D721Med (cell line): ENCODE measurements around the gene RUNX2.

ENCODE experiments used
- DNase-seq: peaks from one replicate; pipeline ENCODE4 v3.0.0; 2011; ENCODE audit warnings: low spot score; ENCODE audit not compliant: insufficient read length
- FAIRE-seq: peaks from 2 replicates; lab custom pipeline; 2011; peaks lifted over from hg19 to GRCh38; lab: Jason Lieb, UNC
- CTCF ChIP-seq: IDR thresholded peaks from 2 replicates; pipeline ENCODE4 v1.5.1; 2012; ENCODE audit warnings: mild to moderate bottlenecking, control low read depth; ENCODE audit not compliant: insufficient read depth; ENCODE audit errors: missing control alignments

RUNX2 gene

GRCh38 chr6:45613656-45614055, 285.5 kb downstream of the RUNX2 start:
- no peak for DNase-seq

GRCh38 chr6:45614488-45615285, 286.6 kb downstream of the RUNX2 start:
- FAIRE-seq (no peak), DNase-seq (no peak)
- no peak for TF ChIP-seq CTCF

More at GRCh38 chr6:45613656-45614055, 285.5 kb downstream of the RUNX2 start:
- no peak for TF ChIP-seq CTCF
- FAIRE-seq: no peak

GRCh38 chr6:45616209-45616608, 288.1 kb downstream of the RUNX2 start:
- no peak for DNase-seq
- TF ChIP-seq CTCF: no peak
- no peak for FAIRE-seq

- DNase-seq: no peak
- no peak for TF ChIP-seq CTCF
- FAIRE-seq: no peak
Measured at GRCh38 chr6:45617441-45617840, 289.3 kb downstream of the RUNX2 start.

- no peak for DNase-seq
- TF ChIP-seq CTCF: no peak
- no peak for FAIRE-seq
Measured at GRCh38 chr6:45618259-45618658, 290.1 kb downstream of the RUNX2 start.

GRCh38 chr6:45619211-45619760, 291.2 kb downstream of the RUNX2 start:
- DNase-seq (no peak), FAIRE-seq (no peak)
- TF ChIP-seq CTCF: no peak

GRCh38 chr6:45619994-45620471, 291.9 kb downstream of the RUNX2 start:
- FAIRE-seq (no peak), DNase-seq (no peak)
- TF ChIP-seq CTCF: no peak
